Skeletal muscle satellite cell (primary cell): ENCODE data around the gene TMEM198.

Experiments
- H3K27me3 ChIP-seq: 2 replicates; pipeline ENCODE4 v1.7.0; 2013; ENCODE audit warnings: low read length; ENCODE audit not compliant: control insufficient read depth, insufficient read depth
- H3K36me3 ChIP-seq: 2 replicates; pipeline ENCODE4 v1.7.0; 2013; ENCODE audit warnings: mild to moderate bottlenecking, control low read depth, low read length; ENCODE audit not compliant: insufficient read depth
- H3K4me1 ChIP-seq: 2 replicates; pipeline ENCODE4 v1.7.0; 2013; ENCODE audit warnings: low read length; ENCODE audit not compliant: control insufficient read depth, insufficient read depth
- H3K4me2 ChIP-seq: 2 replicates; pipeline ENCODE4 v1.7.0; 2013; ENCODE audit warnings: mild to moderate bottlenecking, low read length
- H3K4me3 ChIP-seq: 2 replicates; pipeline ENCODE4 v1.7.0; 2013; ENCODE audit warnings: low read length
- H3K9ac ChIP-seq: 2 replicates; pipeline ENCODE4 v1.7.0; 2013; ENCODE audit warnings: mild to moderate bottlenecking, low read depth, low read length, moderate library complexity
- H3K9me3 ChIP-seq: replicated peaks from 2 replicates; pipeline ENCODE4 v1.7.0; 2013; ENCODE audit warnings: mild to moderate bottlenecking, control low read depth, low read length

Gene TMEM198

GRCh38 chr2:219531639-219532377 is 12.0 kb upstream of the TMEM198 start:
- no peak overlapping the region for H3K4me3 ChIP-seq
- H3K4me1 ChIP-seq, result no peaks in the 10 kb centered on the region
- H3K9ac ChIP-seq, result no peak overlapping the region
- peaks cover 32% of the 10 kb centered on the region for H3K27me3 ChIP-seq
- no peaks in the 10 kb centered on the region for H3K9me3 ChIP-seq
- no peaks in the 10 kb centered on the region for H3K36me3 ChIP-seq
- no peak overlapping the region for H3K4me2 ChIP-seq

- H3K4me3 ChIP-seq, result no peak overlapping the region
- no peaks in the 10 kb centered on the region for H3K4me1 ChIP-seq
- H3K9me3 ChIP-seq, result no peaks in the 10 kb centered on the region
- H3K36me3 ChIP-seq, result no peaks in the 10 kb centered on the region
- H3K27me3 ChIP-seq, result peaks cover 26% of the 10 kb centered on the region
- H3K4me2 ChIP-seq, result no peak overlapping the region
- no peak overlapping the region for H3K9ac ChIP-seq
These were observed 11.5 kb upstream of the TMEM198 start for GRCh38 chr2:219532378-219532649.

GRCh38 chr2:219533930-219534661 is 9.7 kb upstream of the TMEM198 start:
- Histone ChIP-seq H3K9me3 (no peaks in the 10 kb centered on the region), H3K4me2 (no peak overlapping the region), H3K27me3 (peaks cover 11% of the 10 kb centered on the region), H3K4me3 (no peak overlapping the region), H3K9ac (no peak overlapping the region), H3K4me1 (no peaks in the 10 kb centered on the region), H3K36me3 (no peaks in the 10 kb centered on the region)

GRCh38 chr2:219536425-219536824 is 7.4 kb upstream of the TMEM198 start:
- Histone ChIP-seq H3K36me3 (peaks cover 23% of the 10 kb centered on the region), H3K27me3 (peaks cover 3% of the 10 kb centered on the region), H3K4me3 (no peak overlapping the region), H3K9ac (no peak overlapping the region), H3K4me2 (no peak overlapping the region), H3K4me1 (peaks cover 2% of the 10 kb centered on the region), H3K9me3 (no peaks in the 10 kb centered on the region)

- Histone ChIP-seq H3K4me3 (no peak overlapping the region), H3K4me1 (peaks cover 7% of the 10 kb centered on the region), H3K36me3 (peaks cover 26% of the 10 kb centered on the region), H3K9me3 (no peaks in the 10 kb centered on the region), H3K9ac (no peak overlapping the region), H3K4me2 (no peak overlapping the region), H3K27me3 (no peaks in the 10 kb centered on the region)
These were observed 6.9 kb upstream of the TMEM198 start for GRCh38 chr2:219536967-219537366.

- Histone ChIP-seq H3K4me1 (peaks cover 14% of the 10 kb centered on the region), H3K36me3 (peaks cover 26% of the 10 kb centered on the region), H3K27me3 (no peaks in the 10 kb centered on the region), H3K9ac (no peak overlapping the region), H3K4me3 (no peak overlapping the region), H3K4me2 (no peak overlapping the region), H3K9me3 (no peaks in the 10 kb centered on the region)
These were observed 6.0 kb upstream of the TMEM198 start for GRCh38 chr2:219537657-219538488.

GRCh38 chr2:219538504-219538951 is 5.3 kb upstream of the TMEM198 start:
- Histone ChIP-seq H3K9ac (no peak overlapping the region), H3K9me3 (no peaks in the 10 kb centered on the region), H3K36me3 (peaks cover 26% of the 10 kb centered on the region), H3K4me2 (no peak overlapping the region), H3K4me1 (peaks cover 14% of the 10 kb centered on the region), H3K27me3 (no peaks in the 10 kb centered on the region), H3K4me3 (no peak overlapping the region)

GRCh38 chr2:219538956-219539788 is 4.7 kb upstream of the TMEM198 start:
- no peak overlapping the region for H3K9ac ChIP-seq
- no peaks in the 10 kb centered on the region for H3K27me3 ChIP-seq
- H3K4me3 ChIP-seq, result no peak overlapping the region
- H3K4me1 ChIP-seq, result peaks cover 17% of the 10 kb centered on the region
- H3K9me3 ChIP-seq, result no peaks in the 10 kb centered on the region
- H3K4me2 ChIP-seq, result no peak overlapping the region
- H3K36me3 ChIP-seq, result peaks cover 26% of the 10 kb centered on the region

- Histone ChIP-seq H3K4me3 (no peak overlapping the region), H3K36me3 (peaks cover 26% of the 10 kb centered on the region), H3K4me1 (peaks cover 17% of the 10 kb centered on the region), H3K27me3 (no peaks in the 10 kb centered on the region), H3K9ac (no peak overlapping the region), H3K9me3 (no peaks in the 10 kb centered on the region), H3K4me2 (no peak overlapping the region)
These were observed 3.7 kb upstream of the TMEM198 start for GRCh38 chr2:219539926-219540678.

GRCh38 chr2:219540784-219541504 is 2.9 kb upstream of the TMEM198 start:
- no peak overlapping the region for H3K4me3 ChIP-seq
- H3K27me3 ChIP-seq, result no peaks in the 10 kb centered on the region
- peak overlapping the region; percentile 97 for H3K4me2 ChIP-seq
- H3K9me3 ChIP-seq, result no peaks in the 10 kb centered on the region
- H3K4me1 ChIP-seq, result peaks cover 17% of the 10 kb centered on the region
- peaks cover 26% of the 10 kb centered on the region for H3K36me3 ChIP-seq
- no peak overlapping the region for H3K9ac ChIP-seq
